ENCODE results near the gene MDM2.
"Not testable (repeated sequence)": the region's sequence is repeated elsewhere in the genome, so short reads cannot be mapped to it uniquely, and the experiment has no call there.

The MDM2 gene

DNA sequence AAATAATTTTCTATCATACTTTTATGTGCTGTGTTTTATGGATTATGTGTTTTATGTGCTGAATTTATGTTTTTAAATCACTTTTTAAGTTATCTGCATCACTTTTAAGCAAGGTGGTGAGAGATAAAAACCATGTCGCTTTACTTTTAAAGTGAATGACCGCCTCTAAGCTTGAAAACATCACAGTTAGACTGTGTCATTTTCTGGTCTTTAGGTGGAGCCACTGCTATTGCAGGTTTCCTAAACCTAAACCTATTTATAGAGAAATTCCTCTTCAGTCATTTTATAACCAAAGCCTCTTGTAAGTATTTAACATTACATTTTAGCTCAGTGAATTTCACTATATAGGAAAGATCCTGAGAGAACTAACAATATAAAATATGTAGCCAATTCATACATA, 21.0 kb upstream of the MDM2 start:
- peak in 1 of 4 experiments; percentile 37 for DNase-seq

- DNase-seq = no peak
Observed at GRCh38 chr12:68788554-68789143, 19.3 kb upstream of the MDM2 start.

DNA sequence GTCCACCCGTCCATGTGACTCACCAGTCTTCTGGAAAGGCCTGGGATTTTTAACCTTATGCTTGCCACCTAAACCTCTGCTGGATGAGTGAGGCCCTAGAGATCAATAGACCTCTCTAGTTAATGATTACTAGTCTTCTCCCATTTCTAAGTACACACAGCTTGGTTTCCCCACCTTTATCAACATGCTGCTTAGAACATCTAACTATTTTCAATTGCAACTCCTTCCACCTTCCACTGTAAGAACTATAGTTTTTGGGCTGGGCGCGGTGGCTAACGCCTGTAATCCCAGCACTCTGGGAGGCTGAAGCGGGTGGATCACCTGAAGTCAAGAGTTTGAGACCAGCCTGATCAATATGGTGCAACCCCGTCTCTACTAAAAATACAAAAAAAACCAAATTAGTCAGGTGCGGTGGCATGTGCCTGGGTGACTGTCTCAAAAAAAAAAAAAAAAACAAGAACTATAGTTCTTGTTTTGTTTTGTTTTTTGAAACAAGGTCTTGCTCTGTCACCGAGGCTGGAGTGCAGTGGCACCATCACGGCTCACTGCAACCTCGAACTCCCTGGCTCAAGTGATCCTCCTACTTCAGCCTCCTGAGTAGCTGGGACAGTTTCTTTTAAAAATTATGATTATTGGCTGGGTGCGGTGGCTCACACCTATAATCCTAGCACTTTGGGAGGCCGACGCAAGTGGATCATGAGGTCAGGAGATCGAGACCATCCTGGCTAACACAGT, 18.7 kb upstream of the MDM2 start:
- DNase-seq = no peak

- DNase-seq = no peak
Observed at GRCh38 chr12:68790081-68790951, 17.7 kb upstream of the MDM2 start.

DNA sequence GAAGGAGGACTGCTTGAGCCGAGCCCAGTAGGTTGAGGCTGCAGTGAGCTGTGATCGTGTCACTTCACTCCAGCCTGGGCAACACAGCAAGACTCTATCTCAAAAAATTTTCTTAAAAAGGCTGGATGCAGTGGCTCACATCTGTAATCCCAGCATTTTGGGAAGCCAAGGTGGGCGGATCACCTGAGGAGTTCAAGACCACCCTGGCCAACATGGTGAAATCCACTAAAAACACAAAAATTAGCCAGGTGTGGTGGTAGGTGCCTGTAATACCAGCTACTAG, 17.1 kb upstream of the MDM2 start:
- no peak for DNase-seq

GRCh38 chr12:68791897-68792481, 16.0 kb upstream of the MDM2 start:
- DNase-seq = no peak

DNA sequence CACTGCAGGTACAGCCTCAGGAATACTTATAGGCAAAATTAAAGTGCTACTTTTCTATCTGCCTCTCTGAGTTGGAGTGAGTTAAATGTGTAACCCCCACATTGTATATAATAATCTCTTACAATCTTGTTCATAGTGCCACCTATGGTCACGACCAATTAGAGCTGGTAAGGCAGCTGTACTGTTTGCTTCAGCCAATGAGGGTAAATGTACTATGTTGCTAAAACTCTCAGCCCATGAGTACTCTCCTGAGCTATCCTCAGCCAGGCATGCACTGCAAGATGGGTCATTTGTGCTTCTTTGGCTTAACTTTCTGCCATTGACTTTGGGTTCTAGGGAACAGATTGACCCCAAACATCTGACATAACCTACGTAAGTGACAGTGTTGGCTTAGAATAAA, 15.0 kb upstream of the MDM2 start:
- DNase-seq = peak; percentile 43 to 72 (median 64)

GRCh38 chr12:68793436-68793835, 14.5 kb upstream of the MDM2 start:
- no peak for DNase-seq

DNA sequence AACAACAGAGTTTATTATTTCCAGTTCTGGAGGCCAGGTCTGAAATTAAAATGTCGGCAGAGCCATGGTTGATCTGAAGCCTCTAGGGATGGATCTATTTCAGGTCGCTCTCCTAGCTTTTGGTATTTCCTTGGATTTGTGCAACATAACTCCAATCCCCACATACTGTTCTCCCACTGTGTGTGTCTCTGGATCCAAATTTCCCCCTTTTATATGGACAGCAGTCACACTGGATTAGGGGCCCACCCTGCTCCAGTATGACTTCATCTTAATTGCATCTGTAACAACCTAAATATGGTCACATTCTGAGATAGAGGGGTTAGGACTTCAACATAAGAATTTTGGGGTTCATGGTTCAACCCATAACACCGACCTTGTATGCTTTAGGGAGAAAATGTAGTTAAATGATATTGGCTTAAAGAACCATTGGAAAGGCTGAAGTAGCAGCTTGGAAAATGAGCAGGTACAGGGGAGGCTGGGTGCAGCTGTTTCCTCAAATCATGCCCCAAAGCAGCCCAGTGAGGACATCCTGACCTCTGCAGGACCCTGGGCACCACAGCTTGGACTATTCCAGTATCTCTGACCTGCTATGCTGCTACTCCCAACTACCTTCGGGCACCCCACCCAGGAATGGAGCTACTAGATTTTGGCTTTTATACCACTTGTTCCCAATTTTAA, 13.9 kb upstream of the MDM2 start:
- DNase-seq = no peak

GRCh38 chr12:68794653-68795251, 13.2 kb upstream of the MDM2 start:
- no peak for DNase-seq

DNA sequence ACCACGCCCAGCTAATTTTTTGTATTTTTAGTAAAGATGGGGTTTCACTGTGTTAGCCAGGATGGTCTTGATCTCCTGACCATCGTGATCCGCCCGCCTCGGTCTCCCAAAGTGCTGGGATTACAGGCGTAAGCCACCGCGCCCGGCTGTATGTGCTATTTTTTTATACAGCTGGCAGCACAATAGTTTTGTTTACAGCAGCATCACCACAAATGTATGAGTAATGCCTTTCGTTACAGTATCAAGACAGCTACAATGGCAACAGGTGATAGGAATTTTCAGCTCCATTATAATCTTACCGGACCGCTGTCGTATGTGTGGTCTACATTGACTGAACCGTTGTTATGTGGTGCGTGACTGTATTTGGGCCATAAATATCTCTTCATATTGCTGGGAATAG, 11.6 kb upstream of the MDM2 start:
- DNase-seq = no peak

DNA sequence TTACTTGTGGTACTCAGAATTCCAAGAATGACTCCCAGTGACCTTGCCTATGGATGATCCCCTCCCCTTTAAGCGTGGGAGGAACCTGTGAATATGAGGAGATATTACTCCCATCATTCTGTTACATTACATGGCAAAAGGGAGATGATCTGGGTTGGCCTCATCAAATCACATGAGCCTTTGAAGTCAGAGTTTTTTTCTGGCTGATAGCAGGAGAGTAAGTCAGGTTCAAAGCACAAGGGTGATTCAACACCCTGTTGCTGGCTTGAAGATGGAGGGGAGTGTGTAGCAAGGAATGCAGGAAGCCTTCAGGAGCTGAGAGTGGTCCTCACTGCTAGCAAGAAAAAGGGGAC, 9.1 kb upstream of the MDM2 start:
- DNase-seq = no peak

DNA sequence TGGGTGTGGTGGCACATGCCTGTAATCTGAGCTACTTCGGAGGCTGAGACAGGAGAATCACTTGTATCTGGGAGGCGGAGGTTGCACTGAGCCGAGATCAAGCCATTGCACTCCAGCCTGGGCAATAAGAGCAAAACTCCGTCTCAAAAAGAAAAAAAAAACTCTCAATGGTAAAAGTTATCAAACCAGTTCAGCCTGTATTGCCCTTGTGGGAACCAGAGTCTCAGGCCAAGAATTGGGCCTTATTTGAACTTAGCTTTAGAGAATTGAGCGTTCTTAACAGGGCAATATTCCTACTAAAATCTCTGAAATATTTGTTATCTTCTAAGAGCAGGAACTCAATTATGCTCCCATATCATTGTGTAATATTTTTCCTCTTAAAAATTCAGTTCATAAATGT, 7.7 kb upstream of the MDM2 start:
- no peak for DNase-seq

GRCh38 chr12:68801124-68801523, 6.9 kb upstream of the MDM2 start:
- not testable (repeated sequence) for DNase-seq

- not testable (repeated sequence) for DNase-seq
Observed at GRCh38 chr12:68802372-68802745, 5.6 kb upstream of the MDM2 start.

- DNase-seq = not testable (repeated sequence)
Observed at GRCh38 chr12:68802911-68803651, 4.9 kb upstream of the MDM2 start.

DNA sequence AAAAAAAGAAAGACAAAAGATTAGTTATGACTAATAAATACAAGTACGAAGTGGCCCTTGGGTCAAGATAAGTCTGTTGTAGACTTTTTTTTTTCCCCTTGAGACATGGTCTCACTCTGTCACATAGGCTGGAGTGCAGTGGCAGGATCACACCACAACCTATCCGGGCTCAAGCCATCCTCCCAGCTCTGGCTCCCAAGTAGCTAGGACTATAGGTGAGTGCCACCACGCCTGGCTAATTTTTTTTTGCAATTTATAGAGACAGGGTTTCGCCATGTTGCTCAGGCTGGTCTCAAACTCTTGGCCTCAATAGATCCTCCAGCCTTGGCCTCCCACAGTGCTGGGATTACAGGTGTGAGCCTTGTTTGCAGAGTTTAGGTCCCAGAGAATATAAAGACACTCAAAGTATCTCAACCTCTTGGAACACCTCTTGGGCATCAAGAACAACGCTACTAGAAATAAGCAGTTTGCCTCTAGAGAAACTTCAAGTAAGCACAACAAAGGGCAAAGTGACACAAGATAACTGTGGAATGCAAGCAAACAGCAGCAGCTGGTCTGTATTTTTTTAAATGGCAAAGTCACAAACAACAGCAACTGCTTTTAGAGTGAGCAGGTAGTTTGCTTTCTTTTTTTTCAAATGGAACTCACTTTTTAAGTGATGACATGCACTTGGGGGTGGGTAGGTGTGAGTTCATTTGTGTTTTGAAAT, 3.9 kb upstream of the MDM2 start:
- DNase-seq = no peak

- no peak for DNase-seq
Observed at GRCh38 chr12:68804657-68805591, 3.1 kb upstream of the MDM2 start.

GRCh38 chr12:68805592-68806120, 2.3 kb upstream of the MDM2 start:
- no peak for DNase-seq

All from suppressor macrophage (primary cell).